ENCODE results near the gene PDZD8. TPM values are rescaled to one million over a fixed set of nuclear protein-coding genes. Genes with fewer than 3 reads are reported as not detected.

PDZD8 gene
- total RNA-seq, 2 donors from 2014 or later = 53.3 to 60.1 TPM

DNA sequence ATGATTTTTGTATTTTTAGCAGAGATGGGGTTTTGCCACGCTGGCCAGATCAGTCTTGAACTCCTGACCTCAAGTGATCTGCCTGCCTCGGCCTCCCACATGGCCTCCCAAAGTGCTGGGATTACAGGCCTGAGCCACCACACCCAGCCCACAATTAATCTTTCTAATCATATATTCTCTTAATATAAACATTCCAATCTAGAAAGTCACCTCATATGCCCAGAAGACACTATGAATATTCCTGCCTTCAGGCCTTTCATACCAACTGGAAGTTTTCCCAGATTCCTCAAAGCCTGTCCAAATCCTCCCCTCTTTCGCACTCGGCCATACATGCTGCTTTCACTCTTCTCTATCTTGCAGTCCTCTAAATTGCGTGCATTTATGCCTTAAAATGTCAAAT lies 32.6 kb downstream of the PDZD8 start:
- Histone ChIP-seq H3K9ac (ENCODE audit: extremely low read depth, low read length, poor library complexity, severe bottlenecking) (no peak overlapping the region), H3K27ac (ENCODE audit: low read depth, low read length) (no peak overlapping the region), H3K4me3 (ENCODE audit: low read length) (no peak overlapping the region), H3K9me3 (ENCODE audit: control insufficient read depth, low read length) (no peaks in the 10 kb centered on the region), H3K27me3 (ENCODE audit: control insufficient read depth, insufficient read depth, low read length, poor library complexity, severe bottlenecking) (no peaks in the 10 kb centered on the region), H3K4me1 (ENCODE audit: control insufficient read depth, insufficient read depth, low read length) (peaks cover 7% of the 10 kb centered on the region), H3K36me3 (ENCODE audit: control insufficient read depth, insufficient read depth, low read length) (peaks cover 19% of the 10 kb centered on the region)
- H3K4me1 Mint-ChIP-seq = peaks cover 39% of the 10 kb centered on the region
- DNase-seq = no peak
- no peak overlapping the region for H3K4me3 Mint-ChIP-seq
- H3K27ac Mint-ChIP-seq = peak overlapping the region; percentile 1
- H3K27me3 Mint-ChIP-seq (ENCODE audit: insufficient read depth) = no peaks in the 10 kb centered on the region
- H3K36me3 Mint-ChIP-seq (ENCODE audit: low read depth) = peaks cover 11% of the 10 kb centered on the region
- H3K9me3 Mint-ChIP-seq = no peaks in the 10 kb centered on the region
- TF ChIP-seq, protein P1, sequence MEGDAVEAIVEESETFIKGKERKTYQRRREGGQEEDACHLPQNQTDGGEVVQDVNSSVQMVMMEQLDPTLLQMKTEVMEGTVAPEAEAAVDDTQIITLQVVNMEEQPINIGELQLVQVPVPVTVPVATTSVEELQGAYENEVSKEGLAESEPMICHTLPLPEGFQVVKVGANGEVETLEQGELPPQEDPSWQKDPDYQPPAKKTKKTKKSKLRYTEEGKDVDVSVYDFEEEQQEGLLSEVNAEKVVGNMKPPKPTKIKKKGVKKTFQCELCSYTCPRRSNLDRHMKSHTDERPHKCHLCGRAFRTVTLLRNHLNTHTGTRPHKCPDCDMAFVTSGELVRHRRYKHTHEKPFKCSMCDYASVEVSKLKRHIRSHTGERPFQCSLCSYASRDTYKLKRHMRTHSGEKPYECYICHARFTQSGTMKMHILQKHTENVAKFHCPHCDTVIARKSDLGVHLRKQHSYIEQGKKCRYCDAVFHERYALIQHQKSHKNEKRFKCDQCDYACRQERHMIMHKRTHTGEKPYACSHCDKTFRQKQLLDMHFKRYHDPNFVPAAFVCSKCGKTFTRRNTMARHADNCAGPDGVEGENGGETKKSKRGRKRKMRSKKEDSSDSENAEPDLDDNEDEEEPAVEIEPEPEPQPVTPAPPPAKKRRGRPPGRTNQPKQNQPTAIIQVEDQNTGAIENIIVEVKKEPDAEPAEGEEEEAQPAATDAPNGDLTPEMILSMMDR (conservative IDR thresholded peaks at IDR 0.05) = no peak
- 95% methylated on average over 4 to 5 of the region's 5 CpGs for WGBS, 2 experiments (ENCODE audit: insufficient coverage in 1 of 2, insufficient read length in 1 of 2)

DNA sequence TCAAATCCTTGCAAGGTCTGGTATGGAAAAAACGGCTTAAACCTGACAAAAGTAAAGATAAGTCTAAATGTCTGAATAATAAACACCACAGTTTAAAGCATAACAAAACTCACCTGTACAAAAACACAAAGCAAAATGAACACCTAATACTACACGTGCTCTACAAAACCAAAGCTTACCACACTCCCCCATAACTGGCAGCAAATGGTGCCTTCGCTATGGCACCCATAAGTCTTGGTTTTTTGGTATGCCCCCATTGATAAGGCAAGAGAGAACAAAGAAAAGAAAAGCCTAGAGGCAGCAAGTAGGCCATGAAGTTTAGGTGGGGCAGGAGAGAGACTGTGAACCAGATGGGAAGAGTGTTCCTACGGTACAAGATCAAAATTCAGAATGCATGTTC lies 34.2 kb downstream of the PDZD8 start:
- Mint-ChIP-seq H3K4me1 (peaks cover 26% of the 10 kb centered on the region), H3K4me3 (no peak overlapping the region), H3K36me3 (ENCODE audit: low read depth) (peaks cover 18% of the 10 kb centered on the region), H3K9me3 (no peaks in the 10 kb centered on the region), H3K27me3 (ENCODE audit: insufficient read depth) (no peaks in the 10 kb centered on the region), H3K27ac (no peak overlapping the region)
- Histone ChIP-seq H3K9ac (ENCODE audit: extremely low read depth, low read length, poor library complexity, severe bottlenecking) (no peak overlapping the region), H3K27ac (ENCODE audit: low read depth, low read length) (no peak overlapping the region), H3K36me3 (ENCODE audit: control insufficient read depth, insufficient read depth, low read length) (peaks cover 23% of the 10 kb centered on the region), H3K4me3 (ENCODE audit: low read length) (no peak overlapping the region), H3K4me1 (ENCODE audit: control insufficient read depth, insufficient read depth, low read length) (peaks cover 7% of the 10 kb centered on the region), H3K27me3 (ENCODE audit: control insufficient read depth, insufficient read depth, low read length, poor library complexity, severe bottlenecking) (no peaks in the 10 kb centered on the region), H3K9me3 (ENCODE audit: control insufficient read depth, low read length) (no peaks in the 10 kb centered on the region)
- DNase-seq = no peak
- 93 to 100% methylated on average over 3 of the region's 4 CpGs for WGBS, 2 experiments (ENCODE audit: insufficient coverage in 1 of 2, insufficient read length in 1 of 2)
- TF ChIP-seq, protein P1 (conservative IDR thresholded peaks at IDR 0.05) = no peak

DNA sequence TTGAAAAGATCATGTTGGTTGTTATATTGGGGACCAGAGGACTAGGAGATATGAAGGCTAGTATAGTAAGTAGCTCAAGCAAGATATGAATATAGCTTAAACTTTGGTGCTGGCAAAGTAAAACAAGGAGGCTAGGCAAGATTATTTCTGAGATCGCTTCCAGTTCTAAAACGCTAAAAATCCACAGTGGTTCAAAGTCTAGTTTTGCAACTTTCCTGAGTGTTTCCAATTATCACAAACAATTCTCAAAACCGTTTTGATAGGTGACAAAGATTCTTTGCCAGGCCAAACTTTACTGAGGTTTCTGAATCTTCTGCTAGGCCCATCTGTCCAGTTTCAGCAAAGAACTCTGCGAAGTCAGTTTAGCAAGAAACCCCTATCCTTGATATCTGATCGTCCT lies 35.3 kb downstream of the PDZD8 start:
- no peak overlapping the region for H3K27ac Mint-ChIP-seq
- TF ChIP-seq, protein P1 (conservative IDR thresholded peaks at IDR 0.05) = no peak
- DNase-seq = no peak
- H3K4me3 Mint-ChIP-seq = no peak overlapping the region
- Histone ChIP-seq H3K27ac (ENCODE audit: low read depth, low read length) (no peak overlapping the region), H3K9ac (ENCODE audit: extremely low read depth, low read length, poor library complexity, severe bottlenecking) (no peak overlapping the region), H3K4me3 (ENCODE audit: low read length) (no peak overlapping the region), H3K9me3 (ENCODE audit: control insufficient read depth, low read length) (no peaks in the 10 kb centered on the region), H3K27me3 (ENCODE audit: control insufficient read depth, insufficient read depth, low read length, poor library complexity, severe bottlenecking) (no peaks in the 10 kb centered on the region), H3K4me1 (ENCODE audit: control insufficient read depth, insufficient read depth, low read length) (peaks cover 4% of the 10 kb centered on the region), H3K36me3 (ENCODE audit: control insufficient read depth, insufficient read depth, low read length) (peaks cover 29% of the 10 kb centered on the region)
- H3K4me1 Mint-ChIP-seq = peaks cover 19% of the 10 kb centered on the region
- H3K9me3 Mint-ChIP-seq = no peaks in the 10 kb centered on the region
- H3K27me3 Mint-ChIP-seq (ENCODE audit: insufficient read depth) = no peaks in the 10 kb centered on the region
- peaks cover 27% of the 10 kb centered on the region for H3K36me3 Mint-ChIP-seq (ENCODE audit: low read depth)
- 93% methylated on average over 5 of the region's 5 CpGs for WGBS, 2 experiments (ENCODE audit: insufficient coverage in 1 of 2, insufficient read length in 1 of 2)

Measured in endodermal cell (in vitro differentiated cells).